RWPE2 (cell line): Measurements from ENCODE around the gene THAP8.

ENCODE experiments used
- ATAC-seq: fragments of 200-7000 bp; cut with Tn5 transposase; 3 replicates; pipeline ENCODE4 v1.9.1; 2021; ENCODE audit warnings: low read depth
- DNase-seq: peaks from one replicate; pipeline ENCODE4 v3.0.0-alpha.2; 2020; ENCODE audit warnings: low spot score
- H3K27ac ChIP-seq: fragments of 450-650 bp; 2 replicates; pipeline ENCODE4 v1.5.1; 2017; ENCODE audit warnings: mild to moderate bottlenecking; ENCODE audit not compliant: poor library complexity, severe bottlenecking
- H3K27me3 ChIP-seq: fragments of 250-450 bp; sonication (Bioruptor Pico); 2 replicates; pipeline ENCODE4 v1.5.1; 2021; ENCODE audit warnings: mild to moderate bottlenecking, moderate library complexity; ENCODE audit not compliant: insufficient read depth, poor library complexity, severe bottlenecking
- H3K36me3 ChIP-seq: fragments of 250-450 bp; sonication (Bioruptor Pico); 2 replicates; pipeline ENCODE4 v1.5.1; 2020; ENCODE audit warnings: low read depth, mild to moderate bottlenecking, moderate library complexity
- H3K4me1 ChIP-seq: fragments of 250-450 bp; sonication (Bioruptor Pico); 2 replicates; pipeline ENCODE4 v1.5.1; 2021; ENCODE audit warnings: mild to moderate bottlenecking, moderate library complexity; ENCODE audit not compliant: insufficient read depth, poor library complexity, severe bottlenecking
- H3K4me3 ChIP-seq: fragments of 250-450 bp; sonication (Bioruptor Pico); 2 replicates; pipeline ENCODE4 v1.5.1; 2021; ENCODE audit warnings: mild to moderate bottlenecking, moderate library complexity; ENCODE audit not compliant: severe bottlenecking
- H3K9me3 ChIP-seq: fragments of 250-450 bp; sonication (Bioruptor Pico); 2 replicates; pipeline ENCODE4 v1.5.1; 2021; ENCODE audit warnings: mild to moderate bottlenecking, moderate library complexity; ENCODE audit not compliant: severe bottlenecking
- CTCF ChIP-seq: fragments of 450-650 bp; IDR thresholded peaks from one replicate; pipeline ENCODE4 v1.5.1; 2017; ENCODE audit warnings: mild to moderate bottlenecking, moderate library complexity; ENCODE audit not compliant: poor library complexity, severe bottlenecking

Gene THAP8

GRCh38 chr19:36031308-36031707 lies 22.8 kb downstream of the THAP8 start:
- no peaks in the 10 kb centered on the region for H3K4me1 ChIP-seq
- no peaks in the 10 kb centered on the region for H3K27me3 ChIP-seq
- H3K4me3 ChIP-seq, result no peak overlapping the region
- H3K9me3 ChIP-seq, result no peaks in the 10 kb centered on the region
- no peak for TF ChIP-seq CTCF
- no peak for DNase-seq
- H3K36me3 ChIP-seq, result no peaks in the 10 kb centered on the region
- no peak overlapping the region for H3K27ac ChIP-seq
- no peak for ATAC-seq

GRCh38 chr19:36030264-36031148 lies 23.6 kb downstream of the THAP8 start:
- Histone ChIP-seq H3K36me3 (no peaks in the 10 kb centered on the region), H3K27ac (no peak overlapping the region), H3K4me3 (no peak overlapping the region), H3K4me1 (no peaks in the 10 kb centered on the region), H3K9me3 (no peaks in the 10 kb centered on the region), H3K27me3 (no peaks in the 10 kb centered on the region)
- no peak for ATAC-seq
- DNase-seq, result no peak
- TF ChIP-seq CTCF, result peak; percentile 18

GRCh38 chr19:36028313-36029041 lies 25.6 kb downstream of the THAP8 start:
- Histone ChIP-seq H3K36me3 (no peaks in the 10 kb centered on the region), H3K4me1 (no peaks in the 10 kb centered on the region), H3K27me3 (no peaks in the 10 kb centered on the region), H3K27ac (no peak overlapping the region), H3K9me3 (no peaks in the 10 kb centered on the region), H3K4me3 (no peak overlapping the region)
- no peak for ATAC-seq
- no peak for TF ChIP-seq CTCF
- DNase-seq, result no peak

- no peak for ATAC-seq
- no peak overlapping the region for H3K27ac ChIP-seq
- H3K4me1 ChIP-seq, result no peaks in the 10 kb centered on the region
- no peaks in the 10 kb centered on the region for H3K9me3 ChIP-seq
- no peaks in the 10 kb centered on the region for H3K27me3 ChIP-seq
- H3K36me3 ChIP-seq, result peaks cover 7% of the 10 kb centered on the region
- TF ChIP-seq CTCF, result no peak
- no peak overlapping the region for H3K4me3 ChIP-seq
- DNase-seq, result no peak
Measured at GRCh38 chr19:36027696-36028095, 26.4 kb downstream of the THAP8 start.
